ENCODE measurements around the gene LPO. TPM values are rescaled to one million over a fixed set of nuclear protein-coding genes. Genes with fewer than 3 reads are reported as not detected.

LPO gene
- total and polyA plus RNA-seq, 2 donors (not counting 3 experiments of a cell fraction or from before 2014, with no cell fraction given) = not detected

Other genes starting within 250 kb of the LPO start
- 309 and 316 TPM in 2 replicates for gene SRSF1, start 231.3 kb upstream of the LPO start, total RNA-seq
- gene SRSF1, start 231.3 kb upstream of the LPO start, polyA plus RNA-seq = 133 and 147 TPM in 2 replicates
- gene DYNLL2, start 155.2 kb upstream of the LPO start, total RNA-seq = 17.1 and 19.0 TPM in 2 replicates
- gene DYNLL2, start 155.2 kb upstream of the LPO start, polyA plus RNA-seq = 6.8 and 7.4 TPM in 2 replicates
- not detected in 2 replicates for gene OR4D1, start 90.2 kb upstream of the LPO start, total RNA-seq
- not detected in 2 replicates for gene OR4D1, start 90.2 kb upstream of the LPO start, polyA plus RNA-seq
- gene OR4D2, start 71.6 kb upstream of the LPO start, total RNA-seq = not detected in 2 replicates
- gene OR4D2, start 71.6 kb upstream of the LPO start, polyA plus RNA-seq = not detected in 2 replicates
- not detected in 2 replicates for gene EPX, start 45.9 kb upstream of the LPO start, total RNA-seq
- not detected in 2 replicates for gene EPX, start 45.9 kb upstream of the LPO start, polyA plus RNA-seq
- 12.2 and 16.3 TPM in 2 replicates for gene MKS1, start 19.3 kb upstream of the LPO start, total RNA-seq
- 13.2 TPM in 2 replicates for gene MKS1, start 19.3 kb upstream of the LPO start, polyA plus RNA-seq
- gene MPO, start 42.4 kb downstream of the LPO start, total RNA-seq = not detected in 2 replicates
- 0.02 TPM in 1 of 2 replicates, not detected in the other for gene MPO, start 42.4 kb downstream of the LPO start, polyA plus RNA-seq
- gene TSPOAP1, start 90.2 kb downstream of the LPO start, total RNA-seq = not detected in 2 replicates
- not detected in 2 replicates for gene TSPOAP1, start 90.2 kb downstream of the LPO start, polyA plus RNA-seq
- gene SUPT4H1, start 113.6 kb downstream of the LPO start, total RNA-seq = 70.9 and 77.5 TPM in 2 replicates
- gene SUPT4H1, start 113.6 kb downstream of the LPO start, polyA plus RNA-seq = 112 and 154 TPM in 2 replicates
- gene RNF43, start 178.9 kb downstream of the LPO start, total RNA-seq = not detected in 2 replicates
- gene RNF43, start 178.9 kb downstream of the LPO start, polyA plus RNA-seq = 0.03 TPM in 1 of 2 replicates, not detected in the other
- 0.07 TPM in 1 of 2 replicates, not detected in the other for gene HSF5, start 249.8 kb downstream of the LPO start, total RNA-seq
- gene HSF5, start 249.8 kb downstream of the LPO start, polyA plus RNA-seq = 0.02 and 0.03 TPM in 2 replicates

Data from endothelial cell of umbilical vein (primary cell).